ENCODE results near the gene CCDC97. TPM values are rescaled to one million over a fixed set of nuclear protein-coding genes. Genes with fewer than 3 reads are reported as not detected.
A peak's percentile ranks its signal among the peaks of the same experiment; 100 is the strongest.

The CCDC97 gene
- total RNA-seq, 4 donors from 2014 or later = 17.9 to 33.0 (median 29.6) TPM

DNA sequence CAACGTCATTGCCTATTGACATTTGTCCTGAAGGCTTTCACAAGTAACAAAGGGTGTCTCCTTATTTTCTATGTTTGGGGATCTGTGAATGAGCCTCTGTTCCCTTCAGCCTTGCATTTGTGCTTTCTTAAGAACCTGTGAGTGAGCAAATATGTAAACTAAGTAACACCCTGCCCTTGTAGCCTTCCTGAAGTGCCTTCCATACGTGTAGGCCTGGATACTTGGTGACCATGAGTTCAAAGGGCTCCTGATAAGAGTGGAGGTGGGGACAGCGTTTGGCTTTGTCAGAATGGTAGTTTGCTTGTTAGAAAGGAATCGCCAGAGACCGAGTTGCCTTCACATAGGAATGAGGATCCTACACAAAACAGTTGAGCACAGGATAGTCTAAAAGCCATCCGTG lies 14.5 kb upstream of the CCDC97 start:
- no peaks in the 10 kb centered on the region for H3K27me3 ChIP-seq
- peaks cover 0 to 47% (median 29%) of the 10 kb centered on the region in 4 donors for H3K4me1 ChIP-seq
- H3K36me3 ChIP-seq = peaks cover 0 to 84% (median 0%) of the 10 kb centered on the region in 3 donors
- no peak overlapping the region for H3K4me3 ChIP-seq
- peak in 1 of 3 donors; percentile 6 for DNase-seq
- H3K27ac ChIP-seq = peak overlapping the region; percentile 24 to 93 (median 87)
- no peaks in the 10 kb centered on the region for H3K9me3 ChIP-seq
- TF ChIP-seq, protein P1, sequence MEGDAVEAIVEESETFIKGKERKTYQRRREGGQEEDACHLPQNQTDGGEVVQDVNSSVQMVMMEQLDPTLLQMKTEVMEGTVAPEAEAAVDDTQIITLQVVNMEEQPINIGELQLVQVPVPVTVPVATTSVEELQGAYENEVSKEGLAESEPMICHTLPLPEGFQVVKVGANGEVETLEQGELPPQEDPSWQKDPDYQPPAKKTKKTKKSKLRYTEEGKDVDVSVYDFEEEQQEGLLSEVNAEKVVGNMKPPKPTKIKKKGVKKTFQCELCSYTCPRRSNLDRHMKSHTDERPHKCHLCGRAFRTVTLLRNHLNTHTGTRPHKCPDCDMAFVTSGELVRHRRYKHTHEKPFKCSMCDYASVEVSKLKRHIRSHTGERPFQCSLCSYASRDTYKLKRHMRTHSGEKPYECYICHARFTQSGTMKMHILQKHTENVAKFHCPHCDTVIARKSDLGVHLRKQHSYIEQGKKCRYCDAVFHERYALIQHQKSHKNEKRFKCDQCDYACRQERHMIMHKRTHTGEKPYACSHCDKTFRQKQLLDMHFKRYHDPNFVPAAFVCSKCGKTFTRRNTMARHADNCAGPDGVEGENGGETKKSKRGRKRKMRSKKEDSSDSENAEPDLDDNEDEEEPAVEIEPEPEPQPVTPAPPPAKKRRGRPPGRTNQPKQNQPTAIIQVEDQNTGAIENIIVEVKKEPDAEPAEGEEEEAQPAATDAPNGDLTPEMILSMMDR (IDR thresholded peaks at IDR 0.05) = no peak
- no peak for TF ChIP-seq POLR2A (IDR thresholded peaks at IDR 0.05)

DNA sequence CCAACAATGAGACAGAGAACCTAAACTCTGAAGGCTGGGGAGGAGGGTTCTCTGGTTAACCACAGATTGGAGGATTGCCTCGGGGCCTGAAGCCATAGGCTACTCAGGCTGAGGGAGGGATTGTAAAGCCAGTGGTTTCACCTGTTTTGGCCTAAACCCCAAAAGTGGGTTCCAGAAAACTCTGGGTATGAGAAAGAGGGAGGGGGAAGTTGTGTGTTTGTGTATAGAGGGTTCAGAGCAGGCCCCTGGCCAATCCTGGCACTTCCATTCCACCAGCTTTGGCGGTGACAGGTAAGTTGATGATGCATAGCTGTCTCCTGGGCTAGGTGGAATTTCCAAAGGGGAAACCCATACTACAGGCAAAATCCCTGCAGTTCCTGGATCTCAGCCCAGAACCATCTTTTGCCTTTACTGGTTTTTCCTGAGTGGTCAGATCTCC lies 13.5 kb upstream of the CCDC97 start:
- TF ChIP-seq, protein P1 (IDR thresholded peaks at IDR 0.05) = no peak
- no peak for TF ChIP-seq POLR2A (IDR thresholded peaks at IDR 0.05)
- Histone ChIP-seq H3K36me3 (peaks cover 0 to 86% (median 0%) of the 10 kb centered on the region in 3 donors), H3K27ac (peak overlapping the region; percentile 86 to 93 (median 88)), H3K27me3 (no peaks in the 10 kb centered on the region), H3K9me3 (no peaks in the 10 kb centered on the region), H3K4me1 (peaks cover 0 to 50% (median 29%) of the 10 kb centered on the region in 4 donors), H3K4me3 (no peak overlapping the region)
- DNase-seq = peak in 1 of 3 donors; percentile 11

DNA sequence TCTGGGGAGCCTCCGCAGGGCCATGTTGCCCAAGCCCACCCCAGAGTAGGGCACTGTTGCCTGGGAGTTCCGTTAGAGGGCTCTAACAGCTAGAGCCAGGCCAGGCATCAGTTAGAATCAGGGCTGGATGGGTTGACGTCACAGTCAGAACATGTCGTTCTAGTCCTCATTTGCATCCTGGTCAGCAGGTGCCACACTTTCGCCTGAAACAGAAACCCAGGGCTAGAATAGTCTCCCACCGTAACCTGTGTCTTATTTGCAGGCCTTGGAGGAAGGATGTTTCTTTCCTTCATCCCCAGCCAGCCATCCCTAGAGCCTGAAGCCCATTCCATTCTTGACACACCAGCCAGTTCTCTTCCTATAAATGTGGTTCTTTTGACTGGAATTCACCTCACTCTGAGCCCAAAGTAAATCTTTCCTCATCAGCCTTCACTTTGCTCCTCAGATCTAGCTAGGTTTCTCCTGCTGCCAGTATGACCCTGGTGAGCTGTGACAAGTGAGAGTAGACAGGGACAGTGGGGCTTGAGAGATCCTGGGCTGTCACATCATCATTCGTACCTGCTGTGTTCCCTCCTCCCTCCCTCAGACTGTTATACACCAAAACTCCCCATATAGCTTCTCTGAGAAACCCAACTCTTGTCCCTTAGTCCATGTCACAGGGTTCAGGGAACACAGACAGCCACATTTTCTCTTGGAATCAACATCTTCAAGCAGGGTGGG lies 12.2 kb upstream of the CCDC97 start:
- peaks cover 0 to 84% (median 0%) of the 10 kb centered on the region in 3 donors for H3K36me3 ChIP-seq
- peaks cover 0 to 50% (median 30%) of the 10 kb centered on the region in 4 donors for H3K4me1 ChIP-seq

DNA sequence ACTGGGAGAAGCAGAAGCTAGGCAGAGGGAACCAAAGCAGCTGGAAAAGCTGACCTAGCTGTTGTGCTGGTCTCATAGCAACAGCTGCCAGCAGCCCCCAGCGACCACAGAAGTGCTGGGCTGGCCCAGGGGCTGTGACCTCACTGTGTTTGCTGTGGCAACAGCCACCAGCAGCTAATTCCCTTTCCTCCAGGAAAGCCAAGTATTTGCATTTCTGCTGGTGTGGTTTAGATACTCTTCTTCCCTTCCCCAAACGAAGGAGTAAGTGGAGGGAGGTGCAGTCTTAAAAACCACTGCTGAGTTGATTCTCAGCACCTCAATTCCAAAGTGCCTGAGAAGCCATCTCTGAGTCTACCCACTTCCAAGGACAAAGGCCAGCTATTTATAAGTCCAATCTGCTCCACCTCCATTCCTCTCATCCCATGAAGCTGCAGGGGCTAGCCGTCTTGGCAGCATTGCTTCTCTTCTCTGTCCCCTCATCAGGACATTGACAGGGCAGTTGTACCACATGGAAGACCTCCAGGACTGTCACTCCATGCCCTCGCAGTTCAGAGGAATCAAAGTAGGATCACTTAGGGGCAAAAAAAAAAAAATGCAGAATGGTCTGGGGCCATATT lies 11.5 kb upstream of the CCDC97 start:
- H3K9me3 ChIP-seq = no peaks in the 10 kb centered on the region
- DNase-seq = peak; percentile 65 to 87 (median 66)
- TF ChIP-seq POLR2A (IDR thresholded peaks at IDR 0.05) = no peak
- TF ChIP-seq, protein P1 (IDR thresholded peaks at IDR 0.05) = no peak
- H3K27me3 ChIP-seq = no peaks in the 10 kb centered on the region
- peak overlapping the region in 1 of 4 donors; percentile 6 for H3K4me3 ChIP-seq
- H3K36me3 ChIP-seq = peaks cover 0 to 84% (median 0%) of the 10 kb centered on the region in 3 donors
- peak overlapping the region; percentile 86 to 93 (median 88) for H3K27ac ChIP-seq
- H3K4me1 ChIP-seq = peaks cover 0 to 50% (median 34%) of the 10 kb centered on the region in 4 donors

More for the DNA sequence above, 12.2 kb upstream of the CCDC97 start:
- no peak overlapping the region for H3K4me3 ChIP-seq
- no peaks in the 10 kb centered on the region for H3K9me3 ChIP-seq
- DNase-seq = peak; percentile 20 to 91 (median 85)
- peak overlapping the region; percentile 86 to 93 (median 88) for H3K27ac ChIP-seq
- no peak for TF ChIP-seq POLR2A (IDR thresholded peaks at IDR 0.05)
- TF ChIP-seq, protein P1 (IDR thresholded peaks at IDR 0.05) = no peak
- no peaks in the 10 kb centered on the region for H3K27me3 ChIP-seq

DNA sequence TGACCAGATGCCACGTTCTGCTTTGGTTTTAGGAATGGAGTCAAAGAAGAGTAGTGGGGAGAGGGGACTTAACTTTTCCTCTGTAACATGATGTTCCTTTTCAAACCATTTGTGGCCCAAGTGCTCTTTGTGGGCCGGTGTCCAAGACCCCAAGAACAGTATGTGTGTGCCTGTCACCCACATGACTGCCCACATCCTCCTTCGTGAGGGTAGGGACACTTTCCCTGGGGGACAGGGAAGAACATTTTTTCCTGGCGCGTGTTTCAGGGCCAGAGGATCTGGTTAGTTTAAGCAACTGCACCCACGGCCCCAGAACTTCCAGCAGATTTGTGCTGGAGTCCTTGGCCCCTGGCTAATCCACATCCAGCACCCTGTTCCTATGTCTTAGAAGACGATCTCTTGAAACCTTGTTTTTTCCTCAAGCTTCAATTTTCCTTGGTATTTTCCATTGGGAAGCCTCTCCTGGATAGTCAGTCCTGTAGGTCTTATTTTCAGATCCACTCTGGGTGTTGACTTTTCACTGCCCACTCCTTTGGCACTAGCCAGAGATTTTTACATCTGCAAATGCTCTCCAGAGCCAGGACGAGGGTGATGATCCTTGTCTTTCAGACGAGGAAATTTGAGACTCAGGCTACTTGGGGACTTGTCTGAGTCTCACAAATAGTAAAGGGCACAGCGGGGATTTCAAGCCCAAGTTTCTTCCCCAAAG lies 10.8 kb upstream of the CCDC97 start:
- Histone ChIP-seq H3K36me3 (peaks cover 0 to 84% (median 0%) of the 10 kb centered on the region in 3 donors), H3K27me3 (no peaks in the 10 kb centered on the region), H3K9me3 (no peaks in the 10 kb centered on the region), H3K4me1 (peaks cover 0 to 50% (median 37%) of the 10 kb centered on the region in 4 donors), H3K27ac (peak overlapping the region; percentile 86 to 93 (median 88)), H3K4me3 (no peak overlapping the region)
- DNase-seq = peak in 2 of 3 donors; percentile 47 to 78
- no peak for TF ChIP-seq POLR2A (IDR thresholded peaks at IDR 0.05)
- TF ChIP-seq, protein P1 (IDR thresholded peaks at IDR 0.05) = no peak
